NCI-H1930 (cell line): ENCODE data around the gene AMH.
"Not testable (repeated sequence)": the region's sequence is repeated elsewhere in the genome, so short reads cannot be mapped to it uniquely, and the experiment has no call there.

Experiments used
- DNase-seq, 2 experiments: peaks; one replicate each; lab custom pipeline; 2025; lab: John Stamatoyannopoulos, UW

AMH gene

DNA sequence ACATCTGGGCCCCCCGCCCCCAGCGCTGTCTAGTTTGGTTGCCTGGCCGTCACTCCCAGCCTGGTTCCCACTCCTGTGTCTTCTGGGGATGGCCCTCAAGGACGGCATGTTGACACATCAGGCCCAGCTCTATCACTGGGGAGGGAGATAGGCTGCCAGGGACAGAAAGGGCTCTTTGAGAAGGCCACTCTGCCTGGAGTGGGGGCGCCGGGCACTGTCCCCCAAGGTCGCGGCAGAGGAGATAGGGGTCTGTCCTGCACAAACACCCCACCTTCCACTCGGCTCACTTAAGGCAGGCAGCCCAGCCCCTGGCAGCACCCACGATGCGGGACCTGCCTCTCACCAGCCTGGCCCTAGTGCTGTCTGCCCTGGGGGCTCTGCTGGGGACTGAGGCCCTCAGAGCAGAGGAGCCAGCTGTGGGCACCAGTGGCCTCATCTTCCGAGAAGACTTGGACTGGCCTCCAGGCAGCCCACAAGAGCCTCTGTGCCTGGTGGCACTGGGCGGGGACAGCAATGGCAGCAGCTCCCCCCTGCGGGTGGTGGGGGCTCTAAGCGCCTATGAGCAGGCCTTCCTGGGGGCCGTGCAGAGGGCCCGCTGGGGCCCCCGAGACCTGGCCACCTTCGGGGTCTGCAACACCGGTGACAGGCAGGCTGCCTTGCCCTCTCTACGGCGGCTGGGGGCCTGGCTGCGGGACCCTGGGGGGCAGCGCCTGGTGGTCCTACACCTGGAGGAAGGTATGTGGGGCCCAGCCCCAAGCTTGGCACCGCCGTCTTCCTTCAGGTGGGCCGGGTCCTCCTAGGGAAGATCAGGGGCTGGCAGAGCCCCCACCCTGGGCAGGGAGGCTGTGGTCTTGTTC is at the start of gene AMH:
AMH (plus strand) TSS at position 314 of the 857 bp plus-strand sequence; CDS start at position 324, 10 bp downstream.
- no peak for DNase-seq

DNA sequence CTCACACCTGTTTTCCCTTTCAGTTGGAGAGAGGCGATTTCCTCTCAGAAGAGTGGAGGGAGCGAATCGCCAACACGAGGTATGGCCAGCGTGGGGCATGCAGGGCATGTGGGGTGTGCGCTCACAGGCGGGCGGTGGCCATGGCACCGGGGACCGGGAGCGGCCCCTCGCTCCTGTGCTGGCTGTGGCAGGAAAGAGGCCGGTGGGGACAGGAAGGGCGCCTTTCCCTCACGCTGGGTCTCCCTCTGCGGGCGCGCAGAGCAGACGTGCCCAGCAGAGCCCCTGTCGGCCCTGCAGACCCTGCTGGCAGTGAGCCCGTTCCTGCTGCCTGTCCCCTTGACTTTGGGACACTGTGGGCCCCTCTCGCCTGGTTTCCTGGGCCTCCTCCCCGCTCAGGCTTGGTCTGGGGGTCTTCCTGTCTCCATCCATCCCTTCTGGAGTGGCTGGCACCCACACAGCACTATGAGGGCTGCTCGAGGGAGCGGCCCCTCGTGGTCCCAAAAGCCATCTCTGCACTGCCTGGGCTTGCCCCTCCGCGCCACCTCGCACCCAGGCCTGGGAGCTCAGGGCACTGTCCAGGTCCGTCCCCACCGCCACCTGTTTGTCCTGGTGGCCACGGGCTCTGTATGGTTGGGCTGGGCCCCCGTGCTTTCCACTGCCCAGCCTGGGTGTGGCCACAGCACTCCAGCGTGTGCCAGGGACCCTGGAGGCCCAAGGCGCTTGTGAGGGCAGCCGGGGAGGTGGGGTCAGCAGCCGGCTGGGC is 49.1 kb upstream of the AMH start:
- DNase-seq = no peak

DNA sequence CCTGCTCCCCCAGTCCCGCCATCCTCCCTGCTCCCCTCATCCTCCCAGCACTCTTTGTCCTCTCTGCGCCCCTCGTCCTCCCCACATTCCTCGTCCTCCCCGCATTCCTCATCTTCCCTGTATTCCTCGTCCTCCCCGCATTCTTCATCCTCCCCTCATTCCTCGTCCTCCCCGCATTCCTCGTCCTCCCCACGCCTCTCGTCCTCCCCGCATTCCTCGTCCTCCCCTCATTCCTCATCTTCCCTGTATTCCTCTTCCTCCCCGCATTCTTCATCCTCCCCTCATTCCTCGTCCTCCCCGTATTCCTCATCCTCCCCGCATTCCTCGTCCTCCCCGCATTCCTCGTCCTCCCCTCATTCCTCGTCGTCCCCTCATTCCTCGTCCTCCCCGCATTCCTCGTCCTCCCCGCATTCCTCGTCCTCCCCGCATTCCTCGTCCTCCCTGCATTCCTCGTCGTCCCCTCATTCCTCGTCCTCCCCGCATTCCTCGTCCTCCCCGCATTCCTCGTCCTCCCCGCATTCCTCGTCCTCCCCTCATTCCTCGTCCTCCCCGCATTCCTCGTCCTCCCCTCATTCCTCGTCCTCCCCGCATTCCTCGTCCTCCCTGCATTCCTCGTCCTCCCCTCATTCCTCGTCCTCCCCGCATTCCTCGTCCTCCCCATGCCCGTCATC is 48.4 kb upstream of the AMH start:
- DNase-seq = not testable (repeated sequence)

DNA sequence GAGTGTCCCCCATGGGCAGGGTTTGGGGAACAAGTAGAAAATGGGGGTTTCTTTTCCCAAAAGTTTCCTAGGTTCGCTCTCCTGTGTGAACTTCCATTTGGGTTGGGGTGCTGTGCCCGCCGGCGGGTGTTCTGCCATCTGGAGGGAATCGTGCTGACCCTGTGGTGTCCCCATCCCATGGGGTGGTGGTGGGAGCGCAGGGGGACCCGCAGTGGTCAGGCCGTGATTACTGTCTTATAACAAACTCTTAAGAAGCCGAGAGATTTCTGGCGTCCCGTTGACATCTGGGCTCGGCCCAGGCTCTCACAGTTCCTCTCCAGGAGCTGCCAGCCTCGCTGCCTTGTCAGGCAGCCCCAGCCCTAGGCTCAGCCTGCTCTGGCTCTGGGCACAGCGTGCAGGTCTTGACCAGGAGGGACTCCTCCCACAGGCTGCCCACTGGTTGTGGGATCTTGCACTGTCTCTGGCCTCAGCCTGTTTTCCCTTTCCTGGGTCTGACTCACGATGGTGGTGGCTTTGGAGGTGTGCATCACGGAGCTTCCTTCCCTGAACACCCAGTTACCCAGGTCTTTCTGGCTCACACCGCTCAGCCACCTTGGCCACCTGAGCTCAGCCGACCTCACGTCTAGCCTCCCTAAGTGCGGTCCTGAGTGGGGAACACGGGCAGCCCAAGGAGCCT is 47.5 kb upstream of the AMH start:
- DNase-seq = no peak

DNA sequence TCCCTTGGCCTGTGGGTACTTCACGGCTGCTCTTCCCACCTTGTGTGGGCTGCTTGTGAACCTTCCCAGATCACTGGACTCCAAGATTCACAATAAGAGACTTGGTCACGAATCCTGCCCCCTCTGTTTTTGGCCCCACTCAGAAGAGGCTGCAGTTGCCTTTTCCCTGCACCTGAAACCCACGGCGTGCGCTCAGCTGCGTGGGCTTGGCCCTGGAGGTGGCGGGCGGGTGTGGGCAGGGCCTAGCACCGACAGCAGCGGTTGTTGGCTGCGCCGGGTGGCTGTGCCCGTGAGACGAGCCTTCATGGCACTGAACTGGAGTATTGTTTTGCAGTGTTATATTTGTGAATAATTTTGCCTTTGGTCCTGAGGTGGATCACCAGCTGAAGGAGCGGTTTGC is 46.8 kb upstream of the AMH start:
- DNase-seq = no peak

DNA sequence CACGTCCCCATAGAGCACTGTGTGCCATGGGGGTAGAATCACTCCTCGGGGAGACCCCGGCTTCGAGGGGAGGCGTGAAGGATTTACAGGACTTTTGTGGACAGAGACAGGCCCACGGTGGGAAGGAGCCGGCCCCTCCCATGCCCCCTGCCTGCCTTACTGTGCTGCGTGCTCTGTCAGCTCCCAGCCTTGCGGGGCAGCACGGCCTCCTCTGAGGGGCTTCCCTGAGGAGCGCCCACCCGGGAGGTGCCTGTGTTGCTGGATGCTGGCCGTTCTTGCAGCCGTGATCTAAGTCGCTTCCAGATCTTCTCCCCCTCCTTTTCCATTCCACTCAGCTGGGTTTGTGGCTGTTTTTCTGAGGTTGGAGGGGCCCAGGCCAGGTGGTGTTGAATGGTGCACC is 42.1 kb upstream of the AMH start:
- DNase-seq = no peak

DNA sequence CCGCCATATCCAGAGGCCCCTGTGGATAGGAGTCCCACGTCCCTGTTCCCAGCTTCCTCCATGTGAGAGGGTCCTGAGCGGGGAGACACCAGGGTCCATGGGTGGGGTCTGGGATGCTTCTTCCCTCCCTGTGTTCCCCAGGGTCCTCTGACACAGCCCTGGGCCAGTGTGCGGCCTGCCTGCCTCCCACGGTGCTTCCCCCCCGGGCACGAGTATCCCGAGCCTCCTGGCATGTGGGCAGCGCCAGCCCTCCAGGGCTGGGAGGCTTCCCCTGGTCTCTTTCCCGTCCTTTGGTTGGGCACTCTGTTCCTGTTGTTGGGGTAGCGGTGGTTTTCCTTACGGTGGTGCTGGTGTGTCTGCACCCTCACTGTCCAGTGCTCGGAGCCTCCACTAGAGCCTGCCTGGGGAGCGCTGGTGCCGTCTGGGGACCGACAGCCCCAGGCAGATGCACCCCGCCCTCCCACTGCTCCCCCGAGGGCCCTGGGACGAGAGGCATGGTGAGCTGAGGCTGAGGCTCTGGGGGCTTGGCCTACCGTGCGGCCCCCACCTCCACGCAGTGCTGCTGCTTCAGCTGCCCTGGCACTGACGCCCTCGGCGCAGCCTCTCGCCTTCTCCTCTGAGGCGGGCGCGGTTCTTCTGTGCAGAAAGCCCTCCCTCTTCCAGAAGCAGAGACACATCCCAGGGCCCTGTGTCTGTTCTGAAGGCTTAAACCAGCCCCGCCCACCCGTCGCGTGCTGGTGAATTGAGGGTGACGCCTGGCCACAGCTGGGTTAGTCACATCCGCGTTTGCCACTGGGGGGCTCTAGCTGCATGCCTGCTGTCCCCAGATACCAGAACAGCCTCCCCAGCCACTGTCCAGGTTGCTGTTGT is 40.9 kb upstream of the AMH start:
- DNase-seq = no peak

DNA sequence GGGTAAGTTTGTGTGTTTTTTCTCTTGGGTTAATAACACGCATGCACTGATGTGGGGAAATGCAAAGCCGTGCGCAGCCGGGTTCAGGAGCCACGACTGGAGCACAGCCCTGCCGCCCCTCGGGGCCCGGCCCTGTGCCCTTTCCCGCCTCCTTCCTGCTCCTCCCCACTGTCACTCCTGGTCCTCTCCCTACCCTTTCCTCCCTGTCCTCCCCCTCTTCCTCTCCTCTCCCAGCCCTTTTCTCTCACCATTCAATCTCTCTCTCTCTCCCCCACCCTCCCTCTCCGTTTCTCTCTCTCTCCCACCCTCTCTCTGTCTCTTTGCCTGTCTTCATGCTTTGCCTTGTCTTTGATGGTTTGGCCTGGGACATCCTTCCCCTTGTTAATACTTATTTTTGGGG is 40.1 kb upstream of the AMH start:
- DNase-seq = no peak

DNA sequence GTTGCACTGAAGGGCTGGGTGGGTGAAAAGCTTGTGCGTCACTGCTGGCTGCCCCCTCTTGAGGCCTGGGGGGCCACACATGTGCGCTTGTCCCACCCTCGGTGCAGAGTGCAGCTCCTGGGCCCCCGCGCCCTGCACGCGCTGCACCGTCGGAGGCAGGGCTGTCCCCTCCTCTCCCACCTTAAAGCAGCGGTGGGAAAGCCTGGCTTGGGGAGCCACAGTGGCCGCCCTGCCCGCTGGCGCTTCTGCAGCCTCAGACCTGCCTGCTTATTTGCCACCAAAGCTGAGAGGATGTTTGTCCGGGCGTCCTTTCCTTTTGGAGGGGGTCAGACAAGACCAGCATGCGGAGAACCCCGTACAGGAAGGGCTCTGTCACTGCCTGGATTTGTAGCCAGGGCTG is 39.7 kb upstream of the AMH start:
- no peak for DNase-seq

DNA sequence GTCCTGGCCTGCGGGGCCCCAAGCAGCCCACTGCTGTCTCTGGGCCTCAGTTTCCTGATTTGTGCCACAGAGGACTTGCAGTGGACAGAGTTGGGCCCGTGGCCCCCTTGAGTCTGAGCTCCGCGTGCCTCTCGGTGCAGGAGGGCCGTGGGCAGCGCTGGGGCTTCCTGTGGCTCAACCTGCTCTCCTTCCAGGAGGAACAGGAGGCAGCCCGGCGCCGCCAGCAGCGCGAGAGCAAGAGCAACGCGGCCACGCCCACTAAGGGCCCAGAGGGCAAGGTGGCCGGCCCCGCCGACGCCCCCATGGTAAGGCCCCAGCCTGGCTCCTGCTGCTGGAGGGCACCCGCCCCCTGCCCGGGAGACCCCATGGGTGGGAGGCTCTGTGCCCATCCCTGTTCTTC is 38.9 kb upstream of the AMH start:
- DNase-seq = no peak

DNA sequence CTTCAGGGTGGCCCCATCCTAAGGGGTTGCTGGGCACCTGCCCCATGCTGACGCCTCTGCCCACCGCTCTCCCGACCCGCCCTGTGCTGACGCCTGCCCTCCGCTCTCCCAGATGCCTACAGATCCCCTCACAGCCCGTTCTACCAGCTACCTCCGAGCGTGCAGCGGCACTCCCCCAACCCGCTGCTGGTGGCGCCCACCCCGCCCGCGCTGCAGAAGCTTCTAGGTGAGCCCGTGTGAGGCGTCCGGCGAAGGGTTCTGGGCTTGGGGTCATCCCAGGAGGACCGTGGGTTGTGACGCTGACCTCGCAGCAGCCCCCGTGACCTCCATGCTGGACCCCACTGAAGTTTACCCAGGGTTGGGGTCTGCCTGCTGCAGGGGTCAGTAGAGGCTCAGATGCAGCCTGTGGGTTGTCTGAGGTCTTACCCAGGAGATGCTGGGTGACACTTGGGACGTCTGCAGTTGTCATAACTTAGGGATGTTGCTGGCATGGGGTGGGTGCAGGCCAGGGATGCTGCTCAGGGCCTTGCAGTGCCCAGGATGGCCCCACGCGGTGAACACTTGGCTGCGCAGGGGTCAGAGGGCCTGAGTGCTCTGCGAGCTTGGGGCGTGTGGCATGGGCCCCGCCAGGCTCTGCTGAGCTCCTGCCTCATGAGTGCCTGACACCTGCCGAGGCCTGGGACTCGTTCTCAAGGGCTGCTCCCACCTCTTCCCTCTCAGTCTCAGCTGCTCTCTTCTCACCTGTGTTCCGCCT is 38.0 kb upstream of the AMH start:
- no peak for DNase-seq

DNA sequence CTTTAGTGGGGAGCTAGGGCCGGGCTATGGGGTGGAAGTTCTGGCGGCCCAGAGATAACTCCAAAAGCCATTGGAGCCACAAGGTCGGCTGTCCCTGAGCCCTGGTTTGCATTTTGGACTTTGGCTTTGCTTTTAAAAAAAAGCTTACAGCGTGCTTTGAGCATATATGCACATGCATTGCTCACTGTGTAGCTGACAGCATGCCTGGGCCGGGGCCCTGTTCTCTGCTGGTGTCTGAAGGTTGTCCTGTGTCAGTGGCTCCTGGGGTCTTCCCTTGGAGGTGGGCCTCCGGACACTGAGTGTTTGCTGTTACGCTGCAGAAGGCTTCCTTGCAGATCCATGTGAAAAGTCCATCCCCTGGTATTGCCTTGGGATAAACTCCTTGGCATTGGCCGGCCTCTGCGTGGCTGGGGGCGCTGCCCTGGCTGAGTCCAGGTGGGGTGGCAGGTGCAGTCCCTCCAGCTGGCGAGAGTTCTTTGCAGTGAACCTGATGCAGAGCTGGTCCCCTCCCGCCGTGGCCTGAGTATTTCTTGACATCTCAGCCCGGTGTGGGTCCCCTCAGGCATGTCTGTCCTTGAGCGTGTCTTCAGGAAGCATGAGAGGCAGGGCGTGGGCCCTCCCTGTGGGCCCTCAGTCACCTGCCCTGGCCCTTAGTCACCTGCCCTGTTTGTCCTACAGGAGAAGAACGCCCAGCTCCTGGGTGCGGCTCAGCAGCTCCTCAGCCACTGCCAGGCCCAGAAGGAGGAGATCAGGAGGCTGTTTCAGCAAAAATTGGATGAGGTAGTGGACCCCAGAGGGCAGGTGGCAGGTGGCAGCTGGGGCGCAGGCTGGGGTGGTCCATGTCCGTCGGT is 36.0 kb upstream of the AMH start:
- DNase-seq = no peak

DNA sequence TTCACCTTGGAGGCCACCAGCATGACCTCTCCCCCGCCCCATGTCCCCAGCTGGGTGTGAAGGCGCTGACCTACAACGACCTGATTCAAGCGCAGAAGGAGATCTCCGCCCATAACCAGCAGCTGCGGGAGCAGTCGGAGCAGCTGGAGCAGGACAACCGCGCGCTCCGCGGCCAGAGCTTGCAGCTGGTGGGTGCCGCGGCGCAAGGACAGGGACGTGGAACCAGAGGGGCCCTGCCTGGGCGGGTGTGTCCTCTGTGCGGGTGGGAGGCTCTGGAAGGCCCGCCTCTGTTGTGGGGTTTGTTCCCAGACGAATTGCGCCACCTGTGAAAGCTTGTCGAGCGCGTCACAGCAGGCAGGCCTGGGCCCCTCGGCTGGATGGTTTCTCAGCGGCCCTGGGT is 35.3 kb upstream of the AMH start:
- DNase-seq = no peak

DNA sequence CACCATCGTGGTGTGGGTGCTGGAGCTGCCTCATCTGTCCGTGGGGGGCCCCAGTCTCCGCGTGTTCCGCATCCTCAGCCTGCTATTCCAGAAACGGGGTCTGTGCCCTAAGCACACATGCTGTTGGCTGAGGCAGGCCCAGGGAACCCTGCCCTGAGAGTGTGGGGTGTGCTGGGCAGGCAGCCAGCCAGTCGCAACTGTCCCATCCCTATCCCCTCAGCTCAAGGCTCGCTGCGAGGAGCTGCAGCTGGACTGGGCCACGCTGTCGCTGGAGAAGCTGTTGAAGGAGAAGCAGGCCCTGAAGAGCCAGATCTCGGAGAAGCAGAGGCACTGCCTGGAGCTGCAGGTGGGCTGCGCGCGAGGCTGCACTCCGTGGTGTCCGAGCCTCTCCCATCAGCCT is 34.9 kb upstream of the AMH start:
- no peak for DNase-seq

DNA sequence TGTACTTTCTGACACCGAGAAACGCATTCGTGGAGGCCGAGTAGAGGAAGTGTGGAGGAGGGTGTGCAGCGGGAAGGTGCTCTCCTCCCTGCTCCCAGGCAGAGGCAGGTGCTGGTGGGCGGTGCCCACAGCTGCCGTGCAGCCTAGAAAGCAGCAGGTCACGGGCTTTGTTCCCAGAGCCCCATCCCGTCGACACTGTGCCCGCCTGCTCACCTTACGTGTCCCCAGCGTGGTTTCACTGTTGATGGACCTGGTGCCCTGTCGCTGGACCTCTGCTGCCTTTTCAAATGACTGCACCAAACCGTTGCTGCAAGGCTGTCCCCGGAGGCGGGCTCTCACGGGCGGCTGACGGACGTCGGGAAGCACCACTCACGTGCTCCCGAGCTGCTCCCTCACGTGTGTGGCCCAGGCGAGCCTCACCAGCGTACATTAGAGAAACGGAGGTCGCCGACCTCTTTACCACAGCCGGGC is 33.8 kb upstream of the AMH start:
- no peak for DNase-seq

DNA sequence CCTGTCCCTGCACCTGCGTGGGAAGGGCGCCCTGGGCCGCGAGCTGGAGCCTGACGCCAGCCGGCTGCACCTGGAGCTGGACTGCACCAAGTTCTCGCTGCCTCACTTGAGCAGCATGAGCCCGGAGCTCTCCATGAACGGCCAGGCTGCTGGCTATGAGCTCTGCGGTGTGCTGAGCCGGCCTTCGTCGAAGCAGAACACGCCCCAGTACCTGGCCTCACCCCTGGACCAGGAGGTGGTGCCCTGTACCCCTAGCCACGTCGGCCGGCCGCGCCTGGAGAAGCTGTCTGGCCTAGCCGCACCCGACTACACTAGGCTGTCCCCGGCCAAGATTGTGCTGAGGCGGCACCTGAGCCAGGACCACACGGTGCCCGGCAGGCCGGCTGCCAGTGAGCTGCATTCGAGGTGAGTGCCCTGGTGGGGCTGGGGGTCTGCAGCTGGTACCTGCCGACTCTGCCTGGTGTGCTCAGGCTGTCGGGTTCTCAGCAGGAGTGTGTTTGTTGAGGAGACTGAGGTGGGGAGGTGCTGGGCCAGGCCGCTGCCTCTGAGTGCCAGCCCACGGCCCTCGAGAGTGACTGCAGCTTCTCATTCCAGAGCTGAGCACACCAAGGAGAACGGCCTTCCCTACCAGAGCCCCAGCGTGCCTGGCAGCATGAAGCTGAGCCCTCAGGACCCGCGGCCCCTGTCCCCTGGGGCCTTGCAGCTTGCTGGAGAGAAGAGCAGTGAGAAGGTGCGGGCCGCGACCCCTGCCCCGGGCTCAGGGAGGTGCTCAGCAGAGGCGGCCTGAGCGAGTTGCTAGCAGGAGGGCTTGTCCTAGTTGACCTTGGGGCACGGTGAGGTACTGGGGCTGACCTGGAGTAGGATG is 32.5 kb upstream of the AMH start:
- no peak for DNase-seq

DNA sequence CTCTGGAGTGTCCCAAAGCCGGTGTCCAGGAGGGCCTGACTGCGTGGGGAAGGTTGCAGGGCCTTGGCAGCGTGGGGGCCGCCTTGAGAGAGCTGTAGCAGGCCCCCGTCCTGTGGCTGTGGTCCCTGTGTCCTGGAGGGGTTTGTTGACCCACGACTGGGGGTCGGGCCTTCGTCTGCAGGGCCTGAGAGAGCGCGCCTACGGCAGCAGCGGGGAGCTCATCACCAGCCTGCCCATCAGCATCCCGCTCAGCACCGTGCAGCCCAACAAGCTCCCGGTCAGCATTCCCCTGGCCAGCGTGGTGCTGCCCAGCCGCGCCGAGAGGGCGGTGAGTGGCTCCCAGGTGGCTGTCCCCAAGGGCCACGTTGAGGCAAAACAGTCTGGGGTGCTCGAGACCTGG is 31.5 kb upstream of the AMH start:
- DNase-seq = no peak

DNA sequence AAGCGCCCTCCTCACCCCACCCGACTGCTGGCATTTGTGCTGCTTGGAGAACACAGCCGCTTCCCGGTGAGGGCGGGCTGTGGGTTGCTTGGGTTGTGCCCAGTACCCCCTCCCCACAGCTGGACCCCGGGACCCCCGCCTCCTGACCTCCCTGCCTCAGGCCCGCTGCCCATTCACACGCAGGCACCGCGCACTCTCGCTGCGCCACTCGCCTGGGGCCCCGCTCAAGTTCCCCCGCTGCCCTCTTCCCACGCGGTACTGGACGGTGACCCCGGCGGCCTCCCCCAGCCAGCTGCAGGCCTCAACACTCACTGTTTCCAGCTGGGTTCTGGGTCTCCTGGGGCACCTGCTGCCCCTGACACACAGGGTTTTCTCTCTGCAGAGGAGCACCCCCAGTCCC is 29.4 kb upstream of the AMH start:
- no peak for DNase-seq
